Stomach (tissue), 9 donors: ENCODE measurements around the gene EEF1G. TPM values are rescaled to one million over a fixed set of nuclear protein-coding genes. Genes with fewer than 3 reads are reported as not detected.
A peak's percentile ranks its signal among the peaks of the same experiment; 100 is the strongest.
"Not testable (repeated sequence)": the region's sequence is repeated elsewhere in the genome, so short reads cannot be mapped to it uniquely, and the experiment has no call there.

Source experiments
- DNase-seq, 2 donors: peaks; one replicate each; pipeline versions ENCODE4 v3.0.0 to v3.0.0-alpha.2; 2013 to 2019
- H3K27ac ChIP-seq, 5 donors: fragments of 200-600 bp in 4 of 5; sonication (generic) in 4 of 5; one replicate each; pipeline ENCODE4 v1.5.1; 2013 to 2019; ENCODE audit warnings: mild to moderate bottlenecking in 1 of 5, moderate library complexity in 1 of 5
- H3K27me3 ChIP-seq, 3 donors: fragments of 200-600 bp; sonication (generic); one replicate each; pipeline ENCODE4 v1.5.1; 2017 to 2019; ENCODE audit warnings: mixed run types in 1 of 3
- H3K36me3 ChIP-seq, 4 donors: fragments of 200-600 bp; sonication (generic); 1 replicate in 3 of 4; 2 replicates in 1 of 4; pipeline ENCODE4 v1.5.1; 2016 to 2019
- H3K4me1 ChIP-seq, 4 donors: fragments of 200-600 bp; sonication (generic); one replicate each; pipeline ENCODE4 v1.5.1; 2016 to 2019
- H3K4me3 ChIP-seq, 4 donors: fragments of 200-600 bp; sonication (generic) in 3 of 4; one replicate each; pipeline ENCODE4 v1.5.1; 2016 to 2019; ENCODE audit warnings: mild to moderate bottlenecking in 1 of 4
- H3K9me3 ChIP-seq, 4 donors: fragments of 200-600 bp; sonication (generic); one replicate each; pipeline ENCODE4 v1.5.1; 2016 to 2019
- CTCF ChIP-seq, 7 experiments: fragments of 450-650 bp in 4 of 7; fragments of 200-600 bp in 3 of 7; sonication (generic) in 3 of 7; IDR thresholded peaks; one replicate each; pipeline ENCODE4 v1.5.1; 2016 to 2019; ENCODE audit warnings: antibody characterized with exemption in 7 of 7, control low read depth in 2 of 7, mild to moderate bottlenecking in 1 of 7
- EP300 ChIP-seq: sonication (generic); formaldehyde crosslinking; IDR thresholded peaks from one replicate; pipeline ENCODE4 v1.6.1; 2017; ENCODE audit warnings: antibody characterized with exemption
- POLR2A ChIP-seq, 4 donors: fragments of 450-650 bp; IDR thresholded peaks; one replicate each; pipeline ENCODE4 v1.6.1; 2016; ENCODE audit warnings: antibody characterized with exemption in 4 of 4, control low read depth in 2 of 4, mild to moderate bottlenecking in 1 of 4, moderate library complexity in 1 of 4
- POLR2AphosphoS5 ChIP-seq, 3 donors: sonication (generic); formaldehyde crosslinking; IDR thresholded peaks; one replicate each; pipeline ENCODE4 v1.6.1; 2016; ENCODE audit warnings: antibody characterized with exemption in 3 of 3
- WGBS, 5 donors: extraction: QIAGEN DNeasy Blood & Tissue Kit in 3 of 5; methylation state at CpG; one replicate each; pipeline versions ENCODE4 v1.1.5 to v1.1.7; 2013 to 2018; 5-methylcytosine and 5-hydroxymethylcytosine counted together
- intact Hi-C: fragments of 100-400 bp; cut with DNase I; formaldehyde crosslinking; loops from one replicate; pipeline ENCODE4 v1.15.1; 2023; ENCODE audit warnings: low total_unique reads
- polyA plus RNA-seq, 3 donors: library from polyadenylated mRNA; stranded (reverse); fragments of 200-250 nt; gene quantifications; one replicate each; pipeline ENCODE4 v1.2.3, GENCODE V29; 2013
- total RNA-seq, 5 donors: library from RNA; depleted of rRNA; stranded (reverse); fragments of >200 nt; gene quantifications; one replicate each; pipeline versions ENCODE4 v1.1.0 to v1.2.3, GENCODE V29; 2014 to 2016
- donor health status: healthy with polysubstance abuse.
- donor health status: Bipolar disorder and iron deficiency.
- donor health status: healthy.

The EEF1G gene
- total and polyA plus RNA-seq, 8 donors, result 671 to 1,760 (median 1,103) TPM

GRCh38 chr11:62569611-62570010 lies 4.1 kb downstream of the EEF1G start:
- Histone ChIP-seq H3K36me3 (peaks cover 65 to 79% (median 79%) of the 10 kb centered on the region in 4 donors), H3K4me3 (no peak overlapping the region), H3K27me3 (no peaks in the 10 kb centered on the region), H3K9me3 (no peaks in the 10 kb centered on the region), H3K4me1 (peaks cover 10 to 71% (median 52%) of the 10 kb centered on the region in 4 donors), H3K27ac (peak overlapping the region in 1 of 5 donors; percentile 15)
- TF ChIP-seq CTCF (IDR thresholded peaks at IDR 0.05), result no peak
- no peak for TF ChIP-seq POLR2AphosphoS5 (IDR thresholded peaks at IDR 0.05)
- no peak for TF ChIP-seq EP300
- no peak for TF ChIP-seq POLR2A (IDR thresholded peaks at IDR 0.05)
- WGBS, 5 donors, result 50 to 73% (median 60%) methylated on average over 1 of the region's 1 CpG
- DNase-seq, result no peak
- intact Hi-C loops, result no loop called here

- Histone ChIP-seq H3K9me3 (no peaks in the 10 kb centered on the region), H3K27ac (peak overlapping the region in 2 of 5 donors; percentile 1 to 4)
Measured at GRCh38 chr11:62567018-62567633, 6.6 kb downstream of the EEF1G start.

GRCh38 chr11:62566247-62566646 lies 7.4 kb downstream of the EEF1G start:
- 51 to 75% (median 54%) methylated on average over 8 of the region's 8 CpGs for WGBS, 5 donors
- no peak for DNase-seq
- intact Hi-C loops, result no loop called here
- peak overlapping the region in 2 of 5 donors; percentile 26 for H3K27ac ChIP-seq
- no peak overlapping the region for H3K4me3 ChIP-seq
- no peak for TF ChIP-seq POLR2A (IDR thresholded peaks at IDR 0.05)
- no peak for TF ChIP-seq EP300
- TF ChIP-seq POLR2AphosphoS5 (IDR thresholded peaks at IDR 0.05), result no peak
- TF ChIP-seq CTCF (IDR thresholded peaks at IDR 0.05), result no peak
- H3K9me3 ChIP-seq, result no peaks in the 10 kb centered on the region
- peaks cover 6 to 76% (median 36%) of the 10 kb centered on the region in 4 donors for H3K4me1 ChIP-seq
- H3K36me3 ChIP-seq, result peaks cover 74 to 97% (median 95%) of the 10 kb centered on the region in 4 donors
- no peaks in the 10 kb centered on the region for H3K27me3 ChIP-seq

More at GRCh38 chr11:62567018-62567633, 6.6 kb downstream of the EEF1G start:
- DNase-seq, result no peak
- Histone ChIP-seq H3K4me1 (peaks cover 4 to 77% (median 38%) of the 10 kb centered on the region in 4 donors), H3K4me3 (no peak overlapping the region), H3K27me3 (no peaks in the 10 kb centered on the region), H3K36me3 (peaks cover 83 to 100% (median 98%) of the 10 kb centered on the region in 4 donors)
- TF ChIP-seq POLR2AphosphoS5 (IDR thresholded peaks at IDR 0.05) (no peak), CTCF (IDR thresholded peaks at IDR 0.05) (no peak), POLR2A (IDR thresholded peaks at IDR 0.05) (no peak), EP300 (no peak)
- 59 to 84% (median 68%) methylated on average over 8 of the region's 8 CpGs for WGBS, 5 donors
- intact Hi-C loops, result no loop called here

- Histone ChIP-seq H3K27me3 (no peaks in the 10 kb centered on the region), H3K4me3 (no peak overlapping the region), H3K27ac (peak overlapping the region in 4 of 5 donors; percentile 26 to 49 (median 28)), H3K36me3 (peaks cover 68 to 89% (median 86%) of the 10 kb centered on the region in 4 donors), H3K9me3 (no peaks in the 10 kb centered on the region), H3K4me1 (peaks cover 16 to 76% (median 44%) of the 10 kb centered on the region in 4 donors)
- no peak for TF ChIP-seq POLR2AphosphoS5 (IDR thresholded peaks at IDR 0.05)
- intact Hi-C loops, result no loop called here
- no peak for DNase-seq
- 27 to 58% (median 49%) methylated on average over 5 of the region's 5 CpGs for WGBS, 5 donors
Measured at GRCh38 chr11:62565100-62565802, 8.4 kb downstream of the EEF1G start.

- H3K9me3 ChIP-seq, H3K4me3 ChIP-seq, H3K27me3 ChIP-seq, DNase-seq, intact Hi-C loops: not testable (repeated sequence)
- Histone ChIP-seq H3K4me1 (peaks cover 31 to 86% (median 55%) of the 10 kb centered on the region in 4 donors), H3K27ac (peak overlapping the region in 4 of 5 donors; percentile 81 to 97 (median 95)), H3K36me3 (peaks cover 60 to 78% (median 75%) of the 10 kb centered on the region in 4 donors)
- 40 to 58% (median 49%) methylated on average over 3 of the region's 3 CpGs for WGBS, 5 donors
Measured at GRCh38 chr11:62561677-62562230, 11.9 kb downstream of the EEF1G start.
